ENCODE measurements around the gene ADAM10.
"Not testable (repeated sequence)": the region's sequence is repeated elsewhere in the genome, so short reads cannot be mapped to it uniquely, and the experiment has no call there.

Gene ADAM10

DNA sequence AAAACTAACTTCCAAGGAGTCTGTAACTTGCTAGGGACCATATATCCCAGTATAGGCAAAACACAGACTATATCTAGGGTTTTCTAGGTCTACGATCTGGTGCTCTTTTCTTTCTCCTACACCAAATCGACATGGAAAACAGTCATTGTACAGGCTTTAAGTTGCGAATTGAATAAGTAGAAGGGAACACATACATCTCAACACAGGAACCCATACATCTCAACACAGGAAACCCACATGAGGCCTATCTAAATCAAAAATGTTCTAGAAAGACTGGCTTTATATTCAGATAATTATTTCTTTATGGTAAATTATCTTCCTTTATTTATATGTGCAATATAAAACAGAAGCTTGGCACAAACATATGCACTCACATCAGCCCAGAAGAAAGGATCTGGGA is 126.6 kb downstream of the ADAM10 start:
- DNase-seq (ENCODE audit: low read depth in 2 of 3, low spot score in 2 of 3), result no peak

DNA sequence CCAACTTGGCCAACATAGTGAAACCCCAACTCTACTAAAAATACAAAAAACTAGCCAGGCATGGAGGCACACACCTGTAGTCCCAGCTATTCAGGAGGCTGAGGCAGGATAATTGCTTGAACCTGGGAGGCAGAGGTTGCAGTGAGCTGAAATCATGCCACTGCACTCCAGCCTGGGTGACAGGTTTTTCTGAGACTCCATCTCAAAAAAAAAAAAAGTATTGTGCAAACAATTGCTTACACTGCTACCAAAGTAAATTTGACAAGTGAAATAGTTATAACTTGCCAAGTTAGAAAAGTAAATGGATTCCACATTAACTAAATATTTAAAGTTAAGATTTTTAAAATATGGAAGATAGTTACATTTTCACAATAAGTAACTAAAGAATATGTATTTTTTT is 129.2 kb downstream of the ADAM10 start:
- not testable (repeated sequence) for DNase-seq (ENCODE audit: low read depth in 2 of 3, low spot score in 2 of 3)

DNA sequence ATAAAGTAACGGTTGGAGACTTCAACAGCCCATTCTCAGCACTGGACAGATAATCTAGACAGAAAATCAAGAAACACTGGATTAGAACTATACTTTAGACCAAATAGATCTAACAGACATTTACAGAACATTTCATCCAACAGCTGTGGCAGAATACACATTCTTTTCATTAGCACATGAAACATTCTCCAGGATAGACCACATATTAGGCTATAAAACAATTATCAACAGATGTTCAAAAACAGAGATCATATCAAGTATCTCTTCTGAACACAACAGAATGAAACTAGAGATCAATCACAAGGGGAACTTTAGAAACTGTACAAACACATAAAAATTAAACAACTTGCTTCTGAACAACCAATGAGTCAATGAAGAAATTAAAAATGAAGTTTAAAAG is 133.3 kb downstream of the ADAM10 start:
- DNase-seq (ENCODE audit: low read depth in 2 of 3, low spot score in 2 of 3), result no peak

DNA sequence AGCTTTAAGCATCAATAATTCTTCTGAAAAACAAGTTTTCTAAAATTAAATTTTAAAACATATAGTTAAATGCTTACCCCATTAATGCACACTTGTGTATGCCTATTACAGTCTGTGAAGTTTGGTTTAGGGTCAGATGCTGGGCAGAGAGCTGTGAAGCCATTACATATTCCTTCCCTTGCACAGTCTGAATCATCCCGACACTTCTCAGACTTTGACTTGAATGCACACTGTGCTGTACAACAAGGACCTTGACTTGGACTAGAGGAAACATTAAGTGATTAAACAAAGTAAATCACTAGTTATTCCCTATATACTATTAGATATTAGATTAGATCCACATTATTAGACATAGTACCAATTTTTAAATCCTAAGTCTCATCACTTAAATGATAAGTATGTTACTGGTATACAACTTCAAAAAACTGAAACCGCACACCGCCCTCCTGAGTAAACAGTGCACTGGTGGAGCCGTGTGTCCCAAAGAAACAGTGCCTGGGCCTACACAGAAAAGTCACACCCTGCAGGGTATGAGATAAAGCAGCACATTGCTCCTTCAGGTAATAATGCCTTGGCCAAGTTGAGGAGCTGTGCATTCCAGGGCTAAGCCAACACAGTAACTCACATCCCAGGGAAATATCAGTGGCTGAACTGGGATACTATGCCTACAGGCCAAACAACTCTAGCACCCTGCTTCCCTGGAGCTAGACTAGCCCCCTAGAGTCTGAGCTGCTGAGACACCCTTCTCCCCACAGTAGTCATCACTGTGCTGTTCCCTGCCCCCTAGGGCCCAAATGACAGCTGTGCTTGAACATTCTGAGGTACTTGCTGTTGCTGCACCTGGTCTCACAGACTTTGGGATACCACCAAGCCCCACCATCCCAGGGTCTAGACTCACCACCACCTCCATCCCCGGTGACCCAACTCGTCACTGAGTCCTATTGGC is 137.5 kb downstream of the ADAM10 start:
- DNase-seq (ENCODE audit: low read depth in 2 of 3, low spot score in 2 of 3), result no peak

DNA sequence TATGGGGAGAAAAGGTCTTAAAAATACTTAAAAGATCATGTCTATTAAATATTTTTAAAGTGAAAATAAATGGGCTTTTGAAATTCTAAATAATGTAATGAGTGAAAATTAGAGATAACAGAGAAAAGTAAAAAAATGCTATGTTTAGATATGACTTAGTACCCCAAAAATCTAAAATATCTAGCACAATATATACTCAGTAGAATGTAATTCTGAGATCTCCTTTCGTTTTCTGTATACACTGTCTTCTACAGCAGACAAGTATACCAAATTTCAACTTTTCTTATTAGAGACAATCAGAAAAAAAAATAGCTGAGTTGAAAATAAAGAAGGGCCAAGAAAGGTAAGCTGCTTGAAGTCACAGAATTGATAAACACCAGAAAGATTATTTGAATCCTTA is 140.8 kb downstream of the ADAM10 start:
- no peak for DNase-seq (ENCODE audit: low read depth in 2 of 3, low spot score in 2 of 3)

DNA sequence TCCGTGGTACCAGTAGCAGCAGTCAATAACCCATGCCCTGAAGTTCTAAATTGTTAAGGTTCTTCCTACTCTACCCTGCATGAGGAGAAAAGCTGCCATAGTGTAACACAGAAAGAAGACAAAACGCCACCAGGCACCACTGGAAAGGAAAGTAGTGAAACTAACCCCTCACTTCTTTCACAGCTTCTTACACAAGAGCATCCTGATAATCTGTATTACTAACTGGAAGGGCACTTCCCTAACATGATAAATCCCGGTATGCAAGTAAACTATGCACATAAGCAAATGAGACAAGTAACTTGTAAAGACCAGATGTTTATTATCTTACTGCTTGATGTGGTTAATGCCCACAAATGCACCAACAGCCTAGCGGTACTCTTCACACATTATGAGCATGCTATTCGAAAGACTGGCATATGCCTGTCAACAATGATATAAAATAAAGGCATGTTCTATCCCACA is 141.3 kb downstream of the ADAM10 start:
- DNase-seq (ENCODE audit: low read depth in 2 of 3, low spot score in 2 of 3), result no peak

DNA sequence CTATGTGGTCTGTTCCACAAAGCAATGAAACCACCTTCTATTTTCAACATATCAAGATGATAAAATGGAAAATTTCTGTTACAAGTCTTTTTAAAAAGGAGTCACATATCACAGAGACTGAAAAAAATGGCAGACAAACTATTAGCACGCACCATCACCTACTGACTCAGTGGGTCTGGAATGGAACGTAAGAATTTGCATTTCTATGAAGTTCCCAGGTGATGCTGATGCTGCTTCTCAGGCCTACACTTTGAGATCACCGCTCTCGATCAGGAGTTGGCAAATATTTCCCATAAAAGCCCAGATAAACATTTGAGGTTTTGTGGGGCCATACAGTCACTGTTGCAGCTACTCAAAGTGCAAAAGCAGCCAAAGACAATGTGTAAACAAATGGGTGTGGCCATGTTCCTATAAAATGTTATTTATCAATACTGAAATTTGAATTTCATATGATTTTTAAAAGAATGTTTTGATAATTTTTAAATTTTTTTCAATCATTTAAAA is 142.9 kb downstream of the ADAM10 start:
- no peak for DNase-seq (ENCODE audit: low read depth in 2 of 3, low spot score in 2 of 3)

DNA sequence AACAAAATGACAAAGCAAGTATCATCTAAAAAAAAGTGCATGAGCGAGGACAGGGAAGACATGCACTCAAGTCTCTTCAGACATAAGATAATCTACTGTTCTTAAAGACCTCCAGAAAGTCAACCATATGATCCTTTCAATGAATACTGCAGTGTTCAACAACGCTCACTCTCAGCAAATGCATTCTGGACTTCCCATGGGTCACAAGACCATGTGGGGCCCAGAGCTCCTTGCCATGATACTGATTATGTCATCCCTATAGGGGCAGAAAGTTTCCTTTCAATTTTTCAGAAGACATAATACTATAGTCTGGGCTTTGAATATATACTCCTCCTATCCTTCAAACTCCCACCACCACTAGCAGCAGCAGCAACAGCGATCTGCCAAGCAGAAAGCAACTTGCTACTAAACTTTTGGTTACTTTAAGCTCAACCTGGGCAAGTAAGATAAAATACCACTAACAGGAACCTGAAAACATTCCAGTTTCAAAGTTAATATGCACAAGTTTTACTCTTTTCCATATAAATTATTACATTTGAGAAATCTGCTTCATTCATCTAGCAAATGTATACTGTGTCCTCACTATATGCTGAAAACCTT is 143.5 kb downstream of the ADAM10 start:
- DNase-seq (ENCODE audit: low read depth in 2 of 3, low spot score in 2 of 3), result no peak

DNA sequence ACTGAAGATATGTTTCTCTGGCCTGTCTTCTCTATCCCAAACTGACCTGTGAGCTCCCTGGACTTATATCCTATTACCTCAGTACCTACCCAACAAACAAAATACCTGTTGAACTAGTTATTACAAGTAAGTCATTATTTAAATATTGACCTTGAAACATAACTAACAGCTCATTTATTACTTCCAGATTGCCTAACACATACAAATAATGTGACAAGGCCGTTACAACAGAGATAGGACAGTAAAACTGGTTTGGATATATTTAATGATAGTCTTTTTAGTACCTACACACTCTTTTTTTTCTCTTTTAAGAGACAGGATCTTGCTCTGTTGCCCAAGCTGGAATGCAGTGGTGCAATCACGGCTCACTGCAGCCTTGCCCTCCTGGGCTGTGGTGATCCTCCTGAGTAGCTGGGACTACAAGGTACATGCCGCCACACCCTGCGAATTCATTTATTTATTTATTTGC is 145.0 kb downstream of the ADAM10 start:
- DNase-seq (ENCODE audit: low read depth in 2 of 3, low spot score in 2 of 3), result no peak

DNA sequence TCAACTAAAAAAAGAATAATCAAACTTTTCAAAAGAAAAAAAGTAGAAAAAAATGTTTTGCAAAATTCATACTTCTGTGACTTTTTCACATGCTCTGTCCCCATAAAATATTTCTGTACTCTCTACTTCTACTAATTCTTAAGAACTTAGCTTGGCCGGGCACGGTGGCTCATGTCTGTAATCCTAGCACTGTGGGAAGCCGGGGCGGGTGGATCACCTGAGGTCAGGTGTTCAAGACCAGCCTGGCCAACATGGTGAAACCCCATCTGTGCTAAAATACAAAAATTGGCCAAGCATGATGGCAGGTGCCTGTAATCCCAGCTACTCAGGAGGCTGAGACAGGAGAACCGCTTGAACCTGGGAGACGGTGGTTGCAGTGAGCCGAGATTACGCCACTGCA is 145.6 kb downstream of the ADAM10 start:
- DNase-seq (ENCODE audit: low read depth in 2 of 3, low spot score in 2 of 3), result not testable (repeated sequence)

DNA sequence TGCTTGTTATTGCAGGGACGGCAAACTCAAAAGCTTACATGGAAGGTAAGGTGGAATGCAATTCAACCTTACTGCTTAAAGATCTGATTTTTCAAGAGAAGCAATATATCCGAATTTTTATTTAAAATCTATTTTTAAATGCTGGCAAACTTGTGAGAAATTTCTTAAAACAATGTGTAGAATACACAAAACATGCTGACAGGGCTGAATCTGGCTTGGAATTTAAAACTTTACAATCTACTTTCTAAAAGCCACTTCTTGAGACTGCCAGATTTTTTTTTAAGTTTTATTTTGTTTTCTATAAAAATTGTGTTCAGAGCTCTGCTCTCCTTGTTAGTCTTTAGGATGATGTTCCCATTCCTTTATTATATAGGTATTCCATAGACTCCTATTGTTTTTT is 146.7 kb downstream of the ADAM10 start:
- DNase-seq (ENCODE audit: low read depth in 2 of 3, low spot score in 2 of 3), result no peak

DNA sequence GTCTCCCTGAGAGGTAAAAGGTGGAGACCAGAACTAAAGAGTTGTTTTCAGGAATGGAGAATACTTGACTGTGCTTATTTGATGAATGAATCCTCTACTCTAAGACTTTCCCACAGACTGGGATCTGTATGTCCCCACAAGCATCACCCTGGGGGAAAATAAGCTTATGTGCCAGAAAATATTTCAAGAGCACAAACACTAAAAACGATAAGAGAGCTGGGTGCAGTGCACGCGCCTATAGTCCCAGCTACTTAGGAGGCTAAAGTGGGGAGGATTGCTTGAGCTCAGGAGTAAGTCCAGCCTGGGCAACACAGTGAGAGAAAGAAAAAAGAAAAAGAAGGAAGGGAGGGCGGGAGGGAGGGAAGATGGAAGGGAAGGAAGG is 150.7 kb downstream of the ADAM10 start:
- DNase-seq (ENCODE audit: low read depth in 2 of 3, low spot score in 2 of 3), result no peak

DNA sequence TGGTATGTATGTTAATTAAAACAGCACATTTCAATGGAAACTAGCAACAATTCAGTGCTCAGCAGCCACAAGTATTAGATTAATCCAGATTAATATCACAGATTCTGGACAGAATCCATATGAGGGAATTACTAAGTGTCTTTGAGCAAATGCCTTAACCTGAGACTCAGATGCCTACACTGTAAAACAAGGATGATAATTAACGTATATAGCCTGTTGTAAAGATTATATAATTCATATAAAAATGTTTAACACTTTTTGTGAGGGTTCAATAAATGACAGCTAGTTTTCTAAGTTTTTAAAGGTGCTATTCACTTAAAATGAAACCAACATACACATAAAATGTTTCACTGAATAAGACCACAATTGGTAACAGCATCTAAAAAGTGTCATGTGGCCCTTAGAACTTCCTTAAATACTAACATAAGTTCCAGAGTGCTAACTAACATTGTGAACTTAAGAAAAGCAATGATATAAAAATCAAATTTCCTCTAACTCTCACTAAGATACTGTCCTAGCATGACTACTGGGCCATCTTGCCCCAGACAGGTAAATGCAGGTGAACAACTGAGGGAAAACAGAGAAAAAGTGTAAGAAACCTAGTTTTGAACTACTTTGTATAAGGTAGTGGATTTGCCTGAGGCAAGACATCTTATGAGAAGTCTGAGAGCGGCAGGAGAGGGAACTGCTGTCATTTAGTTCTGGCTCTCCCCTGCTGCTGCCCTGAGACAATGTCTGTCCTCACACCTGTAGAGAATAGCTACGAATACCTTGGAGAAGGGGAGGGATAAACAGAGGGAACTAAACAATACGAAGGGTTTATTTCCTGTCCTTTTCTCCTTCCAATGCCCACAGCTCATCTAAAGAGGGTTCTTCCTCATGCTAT is 151.3 kb downstream of the ADAM10 start:
- DNase-seq (ENCODE audit: low read depth in 2 of 3, low spot score in 2 of 3), result no peak

DNA sequence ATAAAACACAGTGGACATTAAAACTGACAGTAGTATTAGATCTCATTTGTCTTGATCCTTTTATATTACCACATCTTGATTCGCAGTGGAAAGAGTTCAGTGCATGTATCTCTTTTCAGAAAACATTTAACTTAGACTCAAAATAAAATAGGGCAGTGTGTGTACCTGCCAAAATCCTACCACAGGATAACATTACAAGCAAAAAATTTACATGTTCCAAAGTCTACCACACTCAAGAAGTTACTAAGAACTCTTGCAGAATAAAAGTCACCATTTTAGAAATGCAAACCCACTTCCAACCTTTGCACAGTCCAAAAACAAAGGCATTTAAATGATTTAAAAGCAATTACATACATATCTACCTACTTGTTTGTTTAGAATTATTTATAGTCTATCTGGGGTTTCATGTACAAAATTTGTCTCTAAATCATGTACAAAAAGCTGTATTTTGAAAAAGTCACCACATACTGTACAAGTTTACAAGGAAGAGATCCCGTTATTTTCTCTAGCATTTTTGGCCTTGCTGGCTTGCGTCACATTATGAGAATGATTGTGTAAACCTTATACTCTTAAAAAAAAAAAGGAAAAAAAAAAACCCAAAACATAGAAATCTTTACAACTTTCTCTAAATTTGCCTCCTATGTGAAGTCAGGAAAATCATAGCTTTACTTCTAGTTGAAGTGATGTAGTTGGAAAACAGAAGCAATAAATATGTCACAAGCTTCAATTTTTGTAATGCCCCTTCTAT is 153.8 kb downstream of the ADAM10 start:
- no peak for DNase-seq (ENCODE audit: low read depth in 2 of 3, low spot score in 2 of 3)

DNA sequence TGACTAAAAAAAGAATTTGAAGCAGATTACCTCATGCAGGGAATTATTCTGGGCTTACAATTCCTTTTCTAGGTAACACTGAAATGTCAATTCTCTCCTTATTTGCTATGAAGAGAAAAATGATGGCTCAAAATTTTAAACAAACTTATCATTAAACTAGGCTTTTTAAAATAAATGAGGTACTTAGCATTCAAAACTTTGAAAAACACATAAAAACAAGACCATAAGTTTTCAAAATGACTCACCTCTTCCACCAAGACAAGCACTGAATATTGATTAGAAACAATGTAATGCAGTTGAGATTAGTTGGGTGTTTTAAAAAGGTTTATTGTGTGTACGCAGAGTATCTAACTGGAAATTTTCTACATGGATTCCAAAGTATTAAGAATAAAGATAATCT is 154.6 kb downstream of the ADAM10 start:
- no peak for DNase-seq (ENCODE audit: low read depth in 2 of 3, low spot score in 2 of 3)

DNA sequence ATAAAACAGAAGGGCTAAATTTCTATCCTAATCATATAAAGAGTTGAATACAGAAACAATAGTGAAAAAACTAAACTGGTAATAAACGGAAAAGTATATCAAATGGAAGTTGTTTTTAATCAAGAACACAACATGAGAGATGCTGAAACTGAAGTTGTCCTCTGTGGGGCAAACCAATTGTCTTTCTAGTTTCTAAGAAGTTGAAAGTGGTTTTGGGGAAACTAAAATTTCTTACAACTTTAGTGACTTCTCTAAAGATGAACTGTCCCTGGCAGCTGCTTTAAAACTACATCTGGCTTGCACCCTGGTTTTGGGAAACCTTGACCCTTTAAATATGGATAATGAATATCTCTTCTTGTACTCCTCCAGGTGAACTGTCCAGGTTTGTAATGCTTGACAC is 155.6 kb downstream of the ADAM10 start:
- no peak for DNase-seq (ENCODE audit: low read depth in 2 of 3, low spot score in 2 of 3)

DNA sequence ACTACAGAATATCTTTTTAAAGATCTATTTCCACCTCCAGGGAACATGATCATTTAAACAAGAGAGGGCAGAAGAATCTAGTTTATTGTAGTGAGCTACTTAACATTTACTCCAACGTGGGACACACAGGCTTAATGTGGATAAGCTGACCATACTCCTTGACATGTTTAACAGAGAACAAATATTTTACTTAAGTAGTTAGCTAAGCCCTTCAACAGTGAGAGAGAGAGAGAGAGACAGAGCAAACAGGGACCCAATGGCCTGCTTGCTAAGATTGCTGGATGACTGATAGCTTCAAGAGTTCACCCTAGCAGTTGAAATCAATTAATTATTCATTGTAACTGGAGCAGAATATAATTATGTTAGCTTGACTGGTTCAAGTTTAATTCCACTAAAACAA is 158.6 kb downstream of the ADAM10 start:
- DNase-seq (ENCODE audit: low read depth in 2 of 3, low spot score in 2 of 3), result no peak

DNA sequence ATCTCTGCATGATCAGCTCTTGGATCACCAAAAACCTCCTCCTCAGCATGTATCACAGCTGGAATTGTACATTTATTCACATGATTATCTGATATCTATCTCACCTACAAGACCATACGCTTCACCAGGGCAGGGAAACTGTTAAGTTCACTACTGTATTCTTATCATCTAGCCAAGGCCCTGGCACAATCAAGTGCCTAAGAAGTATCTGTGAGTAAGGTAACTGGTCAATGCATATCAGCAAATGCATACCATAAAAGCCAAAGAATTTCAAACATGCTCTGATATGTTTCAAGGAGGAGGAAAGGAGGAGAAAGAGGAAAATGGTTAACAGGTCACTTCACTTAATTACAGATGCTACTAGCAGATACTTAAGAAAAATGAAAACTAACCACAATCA is 159.3 kb downstream of the ADAM10 start:
- no peak for DNase-seq (ENCODE audit: low read depth in 2 of 3, low spot score in 2 of 3)

DNA sequence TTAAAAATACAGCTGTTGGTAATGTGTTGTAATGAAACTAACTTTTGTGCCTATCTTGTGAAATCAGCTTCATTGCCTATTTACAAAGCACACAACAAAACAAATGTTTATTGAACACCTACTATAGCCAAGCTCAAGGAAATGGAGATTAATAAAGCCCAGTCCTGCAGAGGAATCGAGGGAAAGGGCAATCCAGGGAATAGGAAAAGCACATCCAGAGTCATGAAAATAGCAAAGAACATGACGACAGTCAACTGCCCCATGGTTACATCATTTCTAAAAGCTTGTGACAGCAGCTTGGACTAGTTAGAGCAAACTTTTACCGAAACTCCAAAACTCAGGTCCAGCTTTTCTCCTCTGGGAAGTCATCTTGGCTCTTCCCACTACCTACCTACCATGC is 160.5 kb downstream of the ADAM10 start:
- DNase-seq (ENCODE audit: low read depth in 2 of 3, low spot score in 2 of 3), result no peak

DNA sequence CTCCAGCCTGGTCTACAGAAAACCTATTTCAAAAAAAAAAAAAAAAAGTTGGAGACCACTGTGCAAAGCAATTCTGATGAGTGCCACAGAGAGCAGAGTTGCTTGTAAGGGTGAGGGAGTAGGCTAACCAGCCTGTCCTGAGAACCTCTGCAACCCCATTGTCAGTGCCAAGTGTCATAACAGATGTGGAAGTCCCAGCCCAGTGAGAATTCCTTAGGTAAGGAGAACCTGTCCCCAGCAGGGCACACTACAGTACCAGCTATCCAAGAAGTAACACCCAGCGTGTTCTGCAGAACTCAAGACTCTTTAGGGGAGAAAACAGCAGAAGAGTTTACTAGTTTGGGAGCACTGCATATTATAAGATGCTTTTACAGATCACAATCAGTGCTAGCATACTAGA is 161.4 kb downstream of the ADAM10 start:
- no peak for DNase-seq (ENCODE audit: low read depth in 2 of 3, low spot score in 2 of 3)

DNA sequence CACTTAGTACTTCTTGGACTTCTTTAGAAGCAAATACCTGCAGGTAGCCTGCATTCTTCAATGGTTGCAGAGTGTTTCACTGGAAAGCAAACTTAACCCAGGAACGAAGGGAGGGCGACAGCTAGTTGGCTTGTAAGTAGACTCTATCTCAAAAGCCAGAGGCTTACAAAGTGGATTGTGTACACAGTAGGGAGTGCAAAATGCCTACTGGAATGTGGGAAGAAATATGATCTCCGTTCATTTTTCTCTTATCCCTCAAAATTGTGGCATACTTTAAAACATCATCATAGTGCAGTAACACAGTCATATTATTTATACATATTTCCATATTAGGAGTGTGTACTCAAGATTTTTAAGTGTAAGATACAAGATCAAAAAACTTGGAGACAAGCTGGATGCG is 162.0 kb downstream of the ADAM10 start:
- no peak for DNase-seq (ENCODE audit: low read depth in 2 of 3, low spot score in 2 of 3)
